Measurements from ENCODE around the gene C14orf180.

The C14orf180 gene

GRCh38 chr14:104579507-104579906, at the start of gene C14orf180:
C14orf180 (plus strand) TSS chr14:104579764; CDS start chr14:104586431, 6,667 bp downstream.
- DNase-seq = no peak

GRCh38 chr14:104530646-104531045, 48.9 kb upstream of the C14orf180 start:
- no peak for DNase-seq

- no peak for DNase-seq
These were observed 48.0 kb upstream of the C14orf180 start for GRCh38 chr14:104531421-104532190.

GRCh38 chr14:104532191-104532555, 47.4 kb upstream of the C14orf180 start:
- no peak for DNase-seq

GRCh38 chr14:104534036-104534435, 45.5 kb upstream of the C14orf180 start:
- DNase-seq = no peak

- no peak for DNase-seq
These were observed 42.5 kb upstream of the C14orf180 start for GRCh38 chr14:104536942-104537612.

- DNase-seq = no peak
These were observed 42.0 kb upstream of the C14orf180 start for GRCh38 chr14:104537613-104537988.

GRCh38 chr14:104541905-104542465, 37.6 kb upstream of the C14orf180 start:
- DNase-seq = no peak

GRCh38 chr14:104542871-104543830, 36.4 kb upstream of the C14orf180 start:
- DNase-seq = no peak

- DNase-seq = no peak
These were observed 35.1 kb upstream of the C14orf180 start for GRCh38 chr14:104544362-104544961.

GRCh38 chr14:104545151-104545941, 34.2 kb upstream of the C14orf180 start:
- no peak for DNase-seq

GRCh38 chr14:104545942-104546501, 33.5 kb upstream of the C14orf180 start:
- DNase-seq = no peak

- DNase-seq = no peak
These were observed 32.8 kb upstream of the C14orf180 start for GRCh38 chr14:104546591-104547309.

- no peak for DNase-seq
These were observed 32.1 kb upstream of the C14orf180 start for GRCh38 chr14:104547310-104547997.

GRCh38 chr14:104547998-104548700, 31.4 kb upstream of the C14orf180 start:
- DNase-seq = no peak

- no peak for DNase-seq
These were observed 30.6 kb upstream of the C14orf180 start for GRCh38 chr14:104548802-104549535.

- no peak for DNase-seq
These were observed 29.8 kb upstream of the C14orf180 start for GRCh38 chr14:104549536-104550339.
